Neural crest cell (in vitro differentiated cells): ENCODE measurements around the gene ATP13A2. TPM values are rescaled to one million over a fixed set of nuclear protein-coding genes. Genes with fewer than 3 reads are reported as not detected.
"Not testable (repeated sequence)": the region's sequence is repeated elsewhere in the genome, so short reads cannot be mapped to it uniquely, and the experiment has no call there.

Experiments
- DNase-seq: peaks from one replicate; pipeline ENCODE4 v3.0.0; 2021; ENCODE audit warnings: low read depth, mixed read lengths, low spot score
- H3K27ac Mint-ChIP-seq: one replicate; pipeline ENCODE4 v1.8.0; 2021; ENCODE audit warnings: mild to moderate bottlenecking, mixed read lengths; ENCODE audit not compliant: unreplicated experiment
- H3K27me3 Mint-ChIP-seq: 2 replicates; pipeline ENCODE4 v1.8.0; 2021; ENCODE audit warnings: low read depth, mild to moderate bottlenecking, mixed read lengths
- H3K36me3 Mint-ChIP-seq: 2 replicates; pipeline ENCODE4 v1.8.0; 2021; ENCODE audit warnings: low read depth, mild to moderate bottlenecking, mixed read lengths
- H3K4me1 Mint-ChIP-seq: 2 replicates; pipeline ENCODE4 v1.8.0; 2021; ENCODE audit warnings: mixed read lengths
- H3K4me3 Mint-ChIP-seq: one replicate; pipeline ENCODE4 v1.8.0; 2021; ENCODE audit warnings: mild to moderate bottlenecking, mixed read lengths
- H3K9me3 Mint-ChIP-seq: 2 replicates; pipeline ENCODE4 v1.8.0; 2021; ENCODE audit warnings: mixed read lengths
- total RNA-seq: library from RNA; stranded (reverse); gene quantifications from 2 replicates; pipeline ENCODE4 v1.2.1, GENCODE V29; 2021
- TF ChIP-seq, protein P1 (sequence below): fragments of 200-600 bp; sonication (generic); conservative IDR thresholded peaks from 2 replicates; pipeline ENCODE4 v1.5.0; 2021; ENCODE audit warnings: antibody characterized with exemption, mild to moderate bottlenecking

The ATP13A2 gene
- total RNA-seq, 1 donor from 2014 or later: 53.9 TPM

DNA sequence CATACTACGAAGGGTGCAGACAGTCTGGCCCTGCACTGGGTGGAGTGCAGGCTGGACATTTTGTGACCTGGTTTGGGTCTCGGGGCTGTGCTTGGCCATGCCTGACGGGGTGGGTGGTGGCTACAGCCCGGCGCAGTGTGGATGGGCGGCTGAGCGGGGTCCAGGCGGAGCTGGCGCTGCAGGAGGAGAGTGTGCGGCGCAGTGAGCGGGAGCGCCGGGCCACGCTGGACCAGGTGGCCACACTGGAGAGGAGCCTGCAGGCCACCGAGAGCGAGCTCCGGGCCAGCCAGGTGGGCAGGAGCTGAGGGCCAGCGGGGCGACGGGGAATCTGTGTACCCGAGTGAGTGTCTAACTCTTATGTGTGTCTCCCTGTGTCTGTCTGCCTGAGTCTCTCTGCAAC lies 45.4 kb downstream of the ATP13A2 start:
- DNase-seq: no peak
- H3K36me3 Mint-ChIP-seq: no peaks in the 10 kb centered on the region
- H3K4me1 Mint-ChIP-seq: peaks cover 8% of the 10 kb centered on the region

DNA sequence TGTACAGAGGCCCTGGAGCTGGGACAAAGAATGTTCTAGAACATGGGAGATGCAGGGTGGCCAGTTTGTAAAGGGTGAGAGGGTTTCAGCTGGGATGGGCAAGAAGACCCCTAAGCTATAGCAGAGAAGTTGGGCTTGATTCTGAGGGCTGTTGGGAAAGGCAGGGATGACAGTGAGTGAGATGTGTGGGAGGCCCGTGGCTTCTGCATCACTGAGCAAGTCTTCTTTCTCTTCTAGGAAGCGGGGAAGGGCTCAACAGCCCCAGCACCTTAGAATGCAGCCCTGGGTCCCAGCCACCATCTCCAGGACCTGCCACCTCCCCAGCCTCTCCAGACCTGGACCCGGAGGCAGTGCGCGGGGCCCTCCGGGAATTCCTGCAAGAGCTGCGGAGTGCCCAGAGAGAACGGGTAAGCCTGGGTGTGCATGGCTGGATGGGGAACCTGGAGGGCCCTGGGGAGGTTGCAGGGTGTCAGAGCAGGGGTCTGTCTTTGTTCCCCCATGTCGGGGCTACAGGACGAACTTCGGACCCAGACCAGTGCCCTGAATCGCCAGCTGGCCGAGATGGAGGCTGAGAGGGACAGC lies 46.2 kb downstream of the ATP13A2 start:
- DNase-seq: no peak
- TF ChIP-seq, protein P1, sequence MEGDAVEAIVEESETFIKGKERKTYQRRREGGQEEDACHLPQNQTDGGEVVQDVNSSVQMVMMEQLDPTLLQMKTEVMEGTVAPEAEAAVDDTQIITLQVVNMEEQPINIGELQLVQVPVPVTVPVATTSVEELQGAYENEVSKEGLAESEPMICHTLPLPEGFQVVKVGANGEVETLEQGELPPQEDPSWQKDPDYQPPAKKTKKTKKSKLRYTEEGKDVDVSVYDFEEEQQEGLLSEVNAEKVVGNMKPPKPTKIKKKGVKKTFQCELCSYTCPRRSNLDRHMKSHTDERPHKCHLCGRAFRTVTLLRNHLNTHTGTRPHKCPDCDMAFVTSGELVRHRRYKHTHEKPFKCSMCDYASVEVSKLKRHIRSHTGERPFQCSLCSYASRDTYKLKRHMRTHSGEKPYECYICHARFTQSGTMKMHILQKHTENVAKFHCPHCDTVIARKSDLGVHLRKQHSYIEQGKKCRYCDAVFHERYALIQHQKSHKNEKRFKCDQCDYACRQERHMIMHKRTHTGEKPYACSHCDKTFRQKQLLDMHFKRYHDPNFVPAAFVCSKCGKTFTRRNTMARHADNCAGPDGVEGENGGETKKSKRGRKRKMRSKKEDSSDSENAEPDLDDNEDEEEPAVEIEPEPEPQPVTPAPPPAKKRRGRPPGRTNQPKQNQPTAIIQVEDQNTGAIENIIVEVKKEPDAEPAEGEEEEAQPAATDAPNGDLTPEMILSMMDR: no peak
- no peak overlapping the region for H3K27ac Mint-ChIP-seq
- H3K4me3 Mint-ChIP-seq: no peak overlapping the region
- no peaks in the 10 kb centered on the region for H3K9me3 Mint-ChIP-seq
- no peaks in the 10 kb centered on the region for H3K36me3 Mint-ChIP-seq
- peaks cover 5% of the 10 kb centered on the region for H3K4me1 Mint-ChIP-seq
- no peaks in the 10 kb centered on the region for H3K27me3 Mint-ChIP-seq

More for the DNA sequence above, 45.4 kb downstream of the ATP13A2 start:
- no peaks in the 10 kb centered on the region for H3K27me3 Mint-ChIP-seq
- TF ChIP-seq, protein P1: no peak
- no peaks in the 10 kb centered on the region for H3K9me3 Mint-ChIP-seq
- H3K27ac Mint-ChIP-seq: no peak overlapping the region
- H3K4me3 Mint-ChIP-seq: no peak overlapping the region

DNA sequence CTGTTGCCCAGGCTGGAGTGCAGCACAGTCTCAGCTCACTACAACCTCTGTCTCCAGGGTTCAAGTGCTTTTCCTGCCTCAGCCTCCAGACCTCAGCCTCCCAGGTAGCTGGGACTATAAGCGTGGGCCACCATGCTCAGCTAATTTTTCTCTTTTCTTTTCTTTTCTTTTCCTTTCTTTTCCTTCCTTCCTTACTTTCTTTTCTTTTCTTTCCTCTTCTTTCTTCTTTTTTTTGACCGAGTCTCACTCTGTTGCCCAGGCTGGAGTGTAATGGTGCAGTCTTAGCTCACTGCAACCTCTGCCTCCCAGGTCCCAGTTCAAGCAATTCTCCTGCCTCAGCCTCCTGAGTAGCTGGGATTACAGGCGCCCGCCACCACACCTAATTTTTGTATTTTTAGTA lies 47.6 kb downstream of the ATP13A2 start:
- DNase-seq, H3K4me1 Mint-ChIP-seq, H3K36me3 Mint-ChIP-seq, H3K4me3 Mint-ChIP-seq, H3K27ac Mint-ChIP-seq, H3K27me3 Mint-ChIP-seq, H3K9me3 Mint-ChIP-seq: not testable (repeated sequence)

DNA sequence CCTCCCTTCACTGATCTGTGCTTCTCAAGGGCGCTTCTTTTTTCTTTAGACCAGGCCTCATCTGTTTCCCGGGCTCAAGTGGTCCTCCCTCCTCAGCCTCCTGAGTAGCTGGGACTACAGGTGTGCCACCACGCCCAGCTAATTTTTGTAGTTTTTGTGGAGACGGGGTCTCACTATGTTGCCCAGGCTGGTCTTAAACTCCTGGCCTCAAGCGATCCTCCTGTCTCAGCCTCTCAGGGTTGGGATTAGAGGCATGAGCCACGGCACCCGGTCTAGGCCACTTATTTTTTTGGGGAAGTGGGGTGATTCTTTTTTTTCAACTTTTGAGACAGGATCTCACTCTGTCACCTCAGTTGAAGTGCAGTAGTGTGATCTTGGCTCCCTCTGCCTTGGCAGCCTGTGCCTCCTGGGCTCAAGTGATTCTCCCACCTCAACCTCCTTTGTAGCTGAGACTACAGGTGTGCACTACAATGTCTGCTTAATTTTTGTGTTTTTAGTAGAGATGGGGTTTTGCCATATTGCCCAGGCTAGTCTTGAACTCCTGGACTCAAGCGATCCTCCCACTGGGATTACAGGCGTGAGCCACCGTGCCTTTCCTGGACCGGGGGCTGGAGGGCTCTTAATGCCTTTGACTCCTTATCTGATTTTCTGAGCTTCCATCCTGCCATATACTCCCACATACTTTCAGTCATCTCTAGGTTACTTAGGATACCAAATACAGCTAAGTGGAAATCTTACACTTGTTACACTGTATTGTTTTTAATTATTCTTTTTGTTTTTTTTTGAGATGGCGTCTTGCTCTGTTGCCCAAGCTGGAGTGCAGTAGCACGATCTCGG lies 50.2 kb downstream of the ATP13A2 start:
- no peak for DNase-seq
- Mint-ChIP-seq H3K9me3 (no peaks in the 10 kb centered on the region), H3K4me3 (peak overlapping the region; percentile 54), H3K4me1 (peaks cover 9% of the 10 kb centered on the region), H3K27me3 (no peaks in the 10 kb centered on the region), H3K36me3 (no peaks in the 10 kb centered on the region), H3K27ac (no peak overlapping the region)
- TF ChIP-seq, protein P1: no peak

DNA sequence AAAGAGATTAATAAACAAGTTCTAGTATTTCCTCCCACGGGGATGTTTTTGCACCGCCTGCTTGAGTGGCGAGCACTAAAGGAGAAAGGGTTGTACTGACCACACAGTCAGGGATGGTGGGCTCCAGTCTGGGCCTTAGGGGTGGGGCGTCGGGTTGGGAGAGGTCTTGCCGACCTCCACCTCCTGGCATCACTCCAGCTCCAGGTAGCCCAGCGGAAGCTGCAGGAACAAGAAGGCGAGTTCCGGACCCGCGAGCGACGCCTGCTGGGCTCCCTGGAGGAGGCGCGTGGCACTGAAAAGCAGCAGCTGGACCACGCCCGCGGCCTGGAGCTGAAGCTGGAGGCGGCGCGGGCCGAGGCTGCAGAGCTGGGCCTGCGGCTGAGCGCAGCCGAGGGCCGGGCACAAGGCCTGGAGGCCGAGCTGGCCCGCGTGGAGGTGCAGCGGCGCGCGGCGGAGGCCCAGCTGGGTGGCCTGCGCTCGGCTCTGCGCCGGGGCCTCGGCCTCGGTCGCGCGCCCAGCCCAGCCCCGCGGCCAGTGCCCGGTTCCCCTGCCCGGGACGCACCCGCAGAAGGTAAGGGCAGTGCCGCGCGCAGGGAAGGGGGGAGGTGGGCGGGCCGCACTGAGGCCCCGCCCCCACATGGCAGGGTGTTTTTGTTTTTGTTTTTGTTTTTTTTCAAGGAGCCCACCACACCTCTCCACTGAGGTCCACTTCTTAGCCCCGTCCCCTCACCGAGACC lies 51.0 kb downstream of the ATP13A2 start:
- peaks cover 9% of the 10 kb centered on the region for H3K4me1 Mint-ChIP-seq
- no peaks in the 10 kb centered on the region for H3K27me3 Mint-ChIP-seq
- no peaks in the 10 kb centered on the region for H3K9me3 Mint-ChIP-seq
- no peak overlapping the region for H3K27ac Mint-ChIP-seq
- peak; percentile 87 for DNase-seq
- TF ChIP-seq, protein P1: peak; percentile 82
- H3K4me3 Mint-ChIP-seq: peak overlapping the region; percentile 74
- no peaks in the 10 kb centered on the region for H3K36me3 Mint-ChIP-seq
